Fibroblast of skin of right quadriceps (primary cell): ENCODE measurements around the gene ARRDC2.
"Not testable (repeated sequence)": the region's sequence is repeated elsewhere in the genome, so short reads cannot be mapped to it uniquely, and the experiment has no call there.

Experiments
- DNase-seq: peaks from one replicate; pipeline ENCODE4 v3.0.0-alpha.2; 2013

ARRDC2 gene

DNA sequence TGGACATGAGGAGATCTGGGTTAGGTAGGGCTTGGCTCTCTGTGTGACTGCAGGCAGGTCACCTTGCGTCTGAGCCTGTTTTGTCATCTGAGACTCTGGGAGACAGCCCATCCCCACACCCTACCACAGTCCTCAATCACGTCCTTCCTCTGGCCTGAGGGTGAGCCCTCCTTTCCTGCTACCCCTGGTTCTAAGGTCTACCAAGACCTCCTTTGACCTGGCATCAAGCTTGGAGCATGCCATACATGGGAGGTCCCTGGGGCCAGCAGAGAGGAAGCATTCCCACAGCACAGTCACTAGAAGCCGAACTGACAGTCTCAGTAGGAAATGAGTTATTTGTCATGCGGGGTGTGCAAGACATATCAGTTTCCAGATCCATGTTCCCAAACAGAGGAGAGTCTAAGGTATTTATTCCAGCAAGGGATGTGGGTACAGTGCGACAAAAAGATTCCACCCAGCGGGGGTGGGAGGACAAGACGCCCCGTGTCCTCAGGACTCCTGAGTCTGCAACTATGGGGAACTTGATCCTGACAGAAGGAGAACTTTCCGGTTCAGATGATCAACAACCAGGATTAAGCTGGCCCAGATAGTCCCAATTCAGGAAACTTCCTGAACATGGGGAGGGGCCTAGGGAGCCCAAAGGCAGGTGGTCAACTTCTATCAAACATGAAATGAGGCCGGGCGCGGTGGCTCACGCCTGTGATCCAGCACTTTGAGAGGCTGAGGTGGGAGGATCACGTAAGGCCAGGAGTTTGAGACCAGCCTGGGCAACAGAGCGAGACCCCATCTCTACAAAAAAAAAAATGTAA, 9.5 kb downstream of the ARRDC2 start:
- DNase-seq = no peak

DNA sequence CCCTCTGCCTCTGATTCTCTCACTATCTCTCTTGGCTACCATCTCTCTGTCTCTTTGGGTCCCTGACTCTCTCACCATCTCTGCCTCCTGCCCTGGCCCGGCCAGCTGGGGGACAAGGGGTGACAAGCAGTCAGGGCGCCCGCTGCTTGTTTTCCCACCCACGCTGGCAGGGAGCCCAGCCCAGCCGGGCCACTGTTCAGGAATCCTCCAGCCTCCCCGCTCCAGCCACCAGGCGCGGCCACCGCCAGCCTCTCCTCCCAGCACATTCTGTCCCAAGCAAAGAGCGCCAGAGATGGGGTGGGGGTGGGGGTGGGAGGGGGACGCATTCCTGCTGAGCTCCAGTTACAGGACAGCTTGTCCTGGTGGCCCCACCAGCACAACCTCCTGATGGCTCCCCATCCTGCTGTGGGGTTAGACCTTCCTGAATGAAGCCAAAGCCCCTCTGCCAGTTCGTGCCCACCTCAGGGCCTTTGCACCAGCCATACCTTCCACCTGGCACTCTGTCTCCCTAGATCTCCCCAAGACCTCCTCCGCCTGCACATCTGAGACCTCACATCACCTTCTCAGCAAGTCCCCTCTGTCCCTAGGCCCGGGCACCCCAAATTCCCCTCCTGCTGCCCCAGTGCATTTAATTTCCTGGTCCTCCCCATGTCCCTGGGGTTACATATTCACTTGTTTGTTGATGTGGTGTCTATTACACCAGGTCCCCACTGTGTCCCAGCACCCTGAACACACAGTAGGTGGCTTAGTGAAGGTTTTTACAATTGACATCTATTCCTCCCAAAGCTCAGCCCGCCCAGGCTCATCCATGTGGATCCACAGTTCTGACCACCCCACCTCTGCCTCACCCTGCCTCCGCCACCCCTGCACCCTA, 12.5 kb downstream of the ARRDC2 start:
- DNase-seq = peak; percentile 21

DNA sequence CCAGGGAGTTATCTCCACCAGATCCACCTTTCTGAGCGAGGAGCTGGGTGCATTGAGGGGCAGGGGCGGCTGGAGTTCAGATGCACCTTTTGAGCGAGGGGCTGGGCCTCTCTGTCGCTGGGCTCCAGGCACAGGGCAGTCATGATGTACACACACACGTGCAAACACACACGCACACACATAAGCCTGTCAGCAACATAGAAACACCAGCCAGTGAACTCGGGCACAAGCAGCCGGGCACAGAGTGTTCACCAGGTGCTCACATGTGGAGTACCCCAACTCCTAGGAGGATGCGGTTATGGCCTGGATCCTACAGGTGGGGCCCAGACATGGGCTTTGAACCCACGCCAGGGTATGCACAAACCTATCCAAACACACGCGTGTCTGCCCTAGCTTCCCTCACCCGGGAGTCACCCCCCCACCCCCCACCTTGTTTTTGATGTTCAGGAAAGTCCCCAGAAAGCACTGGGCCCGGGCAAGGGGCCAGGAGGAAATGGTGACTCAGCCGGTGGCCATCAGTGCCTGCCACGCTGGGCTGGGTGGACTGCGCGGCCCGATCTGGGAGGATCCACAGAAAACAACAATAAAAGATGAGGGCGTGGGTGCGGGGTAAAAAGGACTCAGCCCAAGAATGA, 13.3 kb downstream of the ARRDC2 start:
- DNase-seq = peak; percentile 87

DNA sequence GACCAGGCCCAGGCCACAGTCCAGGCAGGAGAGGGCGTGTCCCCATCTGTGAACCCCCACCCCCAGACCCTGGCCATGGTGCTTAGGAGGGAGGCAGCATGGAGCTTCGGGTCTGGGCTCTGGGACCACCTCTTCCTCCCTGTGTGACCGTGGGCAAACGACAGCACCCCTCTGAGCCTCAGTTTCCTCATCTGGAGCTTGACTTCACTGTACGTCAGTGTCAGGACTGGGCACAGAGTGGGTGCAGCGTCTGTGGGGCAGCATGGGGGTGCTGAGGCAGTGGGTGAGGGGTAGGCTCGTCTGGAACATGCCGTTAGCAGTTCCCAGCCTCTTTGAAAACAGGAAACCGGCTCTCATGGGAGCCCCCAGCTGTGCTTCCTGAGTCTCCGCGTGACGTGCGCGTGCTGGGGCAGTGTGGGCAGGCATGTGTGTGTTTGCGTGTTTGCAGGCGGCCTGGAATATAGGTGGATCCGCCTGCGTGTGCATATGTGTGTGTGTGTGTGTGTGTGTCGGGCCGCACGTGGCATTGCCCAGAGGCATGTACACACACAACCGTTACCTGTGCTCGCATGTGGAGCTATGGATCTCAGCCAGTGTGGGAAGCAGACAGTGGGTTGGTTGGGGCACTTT, 15.8 kb downstream of the ARRDC2 start:
- DNase-seq = peak; percentile 72

DNA sequence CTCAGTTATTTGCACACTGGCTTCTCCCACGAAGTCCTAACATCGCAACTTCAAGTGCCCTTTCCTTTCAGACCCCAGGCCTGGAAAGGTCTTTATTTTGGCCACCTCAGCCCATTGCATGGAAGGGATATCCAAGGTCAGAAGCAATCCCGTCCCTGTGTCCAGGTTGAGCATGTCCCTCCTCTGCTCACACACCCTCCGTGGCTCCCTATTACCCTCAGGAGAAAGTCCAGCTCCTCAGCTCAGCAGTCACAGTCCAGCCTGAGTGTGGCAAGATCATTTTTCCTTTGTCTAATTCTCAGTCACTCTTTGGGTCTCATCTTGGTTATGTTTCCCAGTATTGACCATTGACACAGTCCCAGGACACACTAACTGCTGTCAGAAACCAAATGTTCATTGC, 19.2 kb downstream of the ARRDC2 start:
- no peak for DNase-seq

DNA sequence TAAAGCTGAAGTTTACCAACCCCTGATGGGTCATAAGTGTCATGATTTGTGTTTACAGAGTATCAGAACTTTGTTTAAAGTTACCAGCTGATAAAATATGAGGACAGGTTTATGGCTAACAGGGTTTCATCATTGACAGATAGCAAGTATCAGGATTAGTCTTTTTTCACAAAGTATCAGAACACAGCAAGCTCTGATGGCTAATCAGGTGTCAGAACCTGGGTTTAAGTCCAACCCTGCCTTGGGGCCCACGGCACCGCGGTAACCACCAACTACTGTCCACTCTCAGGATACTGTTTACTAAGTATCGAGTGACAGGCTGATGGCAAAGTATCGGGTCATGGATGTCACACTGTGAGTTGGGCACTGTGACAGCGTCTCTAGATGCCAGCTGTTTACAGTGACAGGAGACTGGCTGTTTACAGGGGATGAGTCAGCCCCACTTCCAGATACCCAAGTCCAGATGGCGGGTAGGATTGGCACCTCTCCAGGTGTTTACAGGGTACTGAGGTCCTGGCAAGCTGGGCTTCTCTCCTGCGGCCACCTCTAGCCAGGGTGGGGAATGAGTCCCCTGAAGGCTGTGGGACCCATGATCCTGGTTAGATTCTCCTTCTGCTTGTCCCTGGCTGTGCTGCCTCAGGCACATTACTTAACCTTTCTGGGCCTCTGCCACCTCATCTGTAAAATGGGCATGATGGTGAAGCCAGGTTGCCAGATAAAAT, 21.8 kb downstream of the ARRDC2 start:
- no peak for DNase-seq

DNA sequence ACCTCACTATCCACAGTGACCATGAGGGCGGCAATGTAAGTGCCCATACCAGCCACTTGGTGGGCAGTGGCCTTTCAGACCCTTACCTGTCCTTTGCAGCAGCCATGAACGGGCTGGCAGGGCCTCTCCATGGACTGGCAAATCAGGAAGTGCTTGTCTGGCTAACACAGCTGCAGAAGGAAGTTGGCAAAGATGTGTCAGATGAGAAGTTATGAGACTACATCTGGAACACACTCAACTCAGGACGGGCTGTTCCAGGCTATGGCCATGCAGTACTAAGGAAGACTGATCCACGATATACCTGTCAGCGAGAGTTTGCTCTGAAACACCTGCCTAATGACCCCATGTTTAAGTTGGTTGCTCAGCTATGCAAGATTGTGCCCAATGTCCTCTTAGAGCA, 23.4 kb downstream of the ARRDC2 start:
- DNase-seq = not testable (repeated sequence)

DNA sequence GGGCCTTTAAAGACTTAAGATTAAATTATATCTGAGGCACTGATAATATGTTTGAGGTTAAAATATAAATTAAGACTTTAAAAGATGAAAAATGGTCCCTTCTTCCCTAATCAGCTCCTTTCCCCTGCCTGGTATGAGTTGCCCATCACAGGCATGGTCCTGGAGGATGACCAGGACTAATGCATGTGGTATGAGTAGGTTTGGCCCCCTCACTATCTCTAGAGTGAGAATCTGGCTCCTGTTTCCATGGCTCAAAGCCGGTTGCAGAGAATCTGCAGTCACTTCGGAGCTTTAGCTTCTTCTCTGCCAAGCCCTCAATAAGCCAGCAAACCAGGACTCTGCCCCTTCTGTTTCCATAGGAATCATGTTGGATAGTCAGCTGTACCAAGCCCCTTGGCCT, 24.1 kb downstream of the ARRDC2 start:
- DNase-seq = not testable (repeated sequence)

DNA sequence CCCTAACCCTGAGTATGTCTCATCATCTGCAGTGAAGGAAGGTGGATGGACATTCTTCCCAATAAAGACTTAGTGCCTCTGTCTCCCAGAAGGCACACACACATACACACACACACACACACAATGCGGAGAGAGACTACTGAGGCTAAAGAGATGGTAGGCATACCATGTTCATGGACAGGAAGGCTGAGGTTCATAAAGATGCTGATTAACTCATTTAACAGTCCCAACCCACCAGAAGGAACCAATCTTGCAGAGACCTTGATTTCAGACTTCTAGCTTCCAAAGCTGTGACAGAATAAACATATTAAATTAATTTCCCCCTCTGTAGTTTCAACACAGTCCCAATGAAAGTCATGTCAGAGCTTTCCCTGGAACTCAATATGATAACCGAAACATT, 33.1 kb downstream of the ARRDC2 start:
- DNase-seq = no peak

DNA sequence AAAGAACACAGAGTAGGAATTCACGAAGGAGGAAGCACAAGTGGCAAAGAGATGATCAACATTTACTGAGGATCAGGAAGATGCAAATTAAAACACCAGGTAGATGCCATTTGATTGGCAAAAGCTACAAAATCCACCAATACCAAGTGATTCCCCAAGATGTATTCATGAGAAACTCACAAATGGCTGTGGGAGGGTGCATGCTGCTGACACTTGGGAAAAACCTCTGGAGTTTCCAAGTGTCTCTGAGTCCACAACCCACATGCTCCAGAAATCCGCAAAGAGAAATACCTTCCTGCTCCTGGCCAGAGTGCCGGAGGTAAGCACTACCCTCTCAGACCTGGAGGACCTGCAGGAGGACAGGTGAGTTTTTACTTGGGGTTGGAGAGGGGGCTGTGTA, 35.7 kb downstream of the ARRDC2 start:
- no peak for DNase-seq

DNA sequence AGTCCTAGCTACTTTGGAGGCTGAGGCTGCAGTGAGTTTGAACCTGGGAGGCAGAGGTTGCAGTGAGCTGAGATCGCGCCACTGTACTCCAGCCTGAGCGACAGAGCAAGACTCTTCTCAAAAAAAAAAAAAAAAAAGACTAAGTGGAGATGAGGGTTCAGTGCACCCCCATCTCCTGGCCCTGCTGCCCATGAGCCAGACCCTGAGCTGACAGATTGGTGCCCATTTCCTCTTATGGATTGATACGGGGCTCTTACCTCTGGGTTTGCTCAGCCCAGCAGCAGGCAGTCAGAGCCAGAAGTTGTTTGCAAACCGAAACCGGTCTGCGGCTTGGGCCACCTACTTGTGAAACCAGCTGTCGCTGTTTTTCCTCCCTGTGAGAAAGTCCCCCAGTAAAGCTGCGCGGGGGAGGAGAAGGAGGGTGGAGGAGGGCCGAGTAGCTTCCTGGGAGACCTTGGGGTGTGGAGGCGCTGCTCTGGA, 36.9 kb downstream of the ARRDC2 start:
- peak; percentile 61 for DNase-seq

DNA sequence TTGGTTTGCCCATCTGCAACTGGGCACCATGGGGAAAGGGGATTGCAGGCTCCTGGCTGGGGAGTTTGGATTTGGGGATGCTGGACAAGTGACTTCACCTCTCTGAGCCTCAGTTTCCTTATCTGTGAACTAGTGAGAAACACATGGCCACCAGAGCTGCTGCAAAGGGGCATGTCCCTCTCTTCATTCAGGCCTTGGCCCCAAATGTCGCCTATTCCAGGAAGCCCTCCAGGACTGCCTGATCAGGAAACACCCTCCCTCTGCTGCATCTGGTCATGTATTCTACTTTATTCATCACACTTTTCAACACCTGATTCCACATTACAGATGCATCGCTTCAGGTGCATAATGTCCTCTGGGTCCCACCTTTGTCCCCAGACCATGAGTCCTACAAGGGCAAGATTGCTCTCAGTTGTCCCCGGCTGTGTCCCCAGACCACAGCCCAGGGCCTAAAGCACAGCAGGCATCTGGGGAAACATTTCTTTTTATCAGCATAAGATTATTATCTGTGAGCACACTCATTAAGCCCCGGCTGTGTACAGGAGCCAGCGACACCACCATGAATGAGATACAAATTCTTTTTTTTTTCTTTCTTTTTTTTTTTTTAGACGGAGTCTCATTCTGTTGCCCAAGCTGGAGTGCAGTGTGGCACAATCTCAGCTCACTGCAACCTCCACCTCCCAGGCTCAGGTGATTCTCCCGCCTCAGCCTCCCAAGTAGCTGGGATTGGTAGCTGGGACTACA, 37.5 kb downstream of the ARRDC2 start:
- no peak for DNase-seq

DNA sequence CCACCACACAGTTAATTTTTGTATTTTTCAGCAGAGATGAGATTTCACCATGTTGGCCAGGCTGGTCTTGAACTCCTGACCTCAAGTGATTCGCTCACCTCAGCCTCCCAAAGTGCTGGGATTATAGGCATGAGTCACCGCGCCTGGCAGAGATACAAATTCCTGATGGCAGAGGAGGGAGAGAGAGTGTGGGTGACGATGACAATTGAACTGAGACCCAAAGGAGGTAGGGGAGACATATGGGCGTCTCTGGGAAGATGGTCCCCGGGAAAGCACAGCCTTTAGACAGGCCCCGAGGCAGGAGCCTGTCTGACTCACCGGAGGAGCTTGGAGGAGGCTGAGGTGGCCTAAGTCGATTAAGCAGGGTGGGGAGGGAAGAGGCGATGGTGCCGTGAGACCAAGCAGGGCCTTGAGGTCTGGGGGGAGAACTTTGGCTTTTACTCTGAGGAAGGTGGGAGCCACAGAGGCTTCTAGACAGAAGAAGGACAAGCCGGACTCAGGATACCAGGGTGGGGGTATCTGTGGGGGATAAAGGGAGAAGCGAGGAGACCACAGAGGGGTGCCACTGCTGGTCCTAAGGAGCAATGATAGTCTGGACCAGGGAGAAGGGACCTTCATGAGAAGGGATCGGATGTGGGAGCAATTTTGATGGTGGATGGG, 38.2 kb downstream of the ARRDC2 start:
- DNase-seq = peak; percentile 93

DNA sequence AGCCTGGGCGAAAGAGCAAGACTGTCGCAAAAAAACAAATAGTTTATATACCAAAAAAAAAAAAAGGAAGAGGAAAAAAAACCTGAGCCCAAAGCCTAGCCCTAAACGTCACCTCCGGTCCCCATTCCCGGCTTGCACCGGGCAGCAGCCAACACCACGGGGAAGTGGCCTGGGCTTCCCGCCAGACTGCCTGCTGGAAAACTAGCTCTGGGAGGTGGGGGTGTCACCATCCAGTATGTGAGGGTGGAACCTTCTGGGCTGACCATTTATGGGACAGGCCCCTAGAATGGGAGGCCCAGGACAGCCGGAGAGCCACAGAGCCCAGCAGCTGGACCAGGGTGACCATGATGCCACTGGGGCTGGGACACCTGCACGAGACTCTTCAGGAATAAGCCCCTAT, 41.4 kb downstream of the ARRDC2 start:
- no peak for DNase-seq

DNA sequence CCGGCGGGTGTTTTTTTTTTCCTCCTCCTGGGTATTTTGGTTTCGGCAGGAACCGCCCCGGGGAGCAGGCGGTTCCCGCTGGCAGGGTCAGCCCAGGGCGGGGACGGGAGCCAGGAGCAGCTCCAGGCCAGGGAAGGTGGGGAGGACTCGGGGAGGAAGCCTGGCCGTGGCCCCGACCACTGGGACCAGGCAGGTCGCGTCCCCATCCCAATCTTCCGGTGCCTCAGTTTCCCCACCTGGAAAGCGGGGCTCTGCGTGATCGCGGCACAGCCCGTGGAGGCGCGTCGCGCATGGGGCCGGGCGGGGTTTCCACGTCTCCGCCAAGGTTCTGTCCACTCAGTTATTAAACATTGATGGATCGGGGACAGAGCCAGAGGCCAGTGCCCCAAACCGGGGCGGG, 43.9 kb downstream of the ARRDC2 start:
- no peak for DNase-seq

DNA sequence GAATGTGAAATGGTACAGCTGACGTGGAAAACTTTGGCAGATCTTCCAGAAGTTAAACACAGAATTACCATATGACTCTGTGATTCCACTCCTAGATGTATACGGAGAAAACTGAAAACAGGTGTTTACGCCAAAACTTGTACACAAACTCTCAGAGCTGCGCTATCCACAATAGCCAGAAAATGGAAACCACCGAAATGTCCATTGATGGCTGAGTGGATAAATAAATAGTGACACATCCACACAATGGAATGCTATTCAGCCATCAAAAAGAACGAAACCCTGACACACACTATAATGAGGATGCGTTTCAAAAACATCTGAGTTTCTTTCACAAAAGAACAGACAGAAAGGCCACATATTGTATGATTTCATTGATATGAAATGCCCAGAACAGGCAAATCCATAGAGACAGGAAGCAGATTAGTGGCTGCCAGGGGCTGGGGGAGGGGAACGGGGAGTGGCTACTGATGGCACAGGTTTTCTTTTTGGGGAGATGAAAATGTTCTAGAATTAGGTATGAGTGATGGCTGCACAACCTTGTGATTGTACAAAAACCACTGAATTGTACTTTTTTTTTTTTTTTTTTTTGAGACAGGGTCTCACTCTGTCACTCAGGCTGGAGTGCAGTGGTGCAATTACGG, 45.7 kb downstream of the ARRDC2 start:
- DNase-seq = peak; percentile 64

DNA sequence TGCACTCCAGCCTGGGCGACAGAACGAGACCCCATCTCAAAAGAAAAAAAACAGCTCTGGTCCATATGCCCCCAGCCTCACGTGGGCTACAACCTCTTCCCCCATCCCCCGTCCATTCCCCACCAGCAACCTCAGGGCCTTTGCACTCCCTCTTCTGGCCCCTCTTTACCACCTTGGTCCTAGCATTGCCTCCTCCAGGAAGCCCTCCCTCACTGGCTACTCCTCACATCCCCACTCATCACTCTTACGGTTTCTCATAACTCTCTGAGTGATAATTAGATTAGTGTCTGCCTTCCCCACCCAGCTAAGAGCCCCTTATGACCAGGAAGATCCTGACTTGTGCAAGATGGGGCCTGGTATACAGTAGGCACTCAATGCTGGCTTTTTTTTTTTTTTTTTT, 48.0 kb downstream of the ARRDC2 start:
- DNase-seq = no peak

DNA sequence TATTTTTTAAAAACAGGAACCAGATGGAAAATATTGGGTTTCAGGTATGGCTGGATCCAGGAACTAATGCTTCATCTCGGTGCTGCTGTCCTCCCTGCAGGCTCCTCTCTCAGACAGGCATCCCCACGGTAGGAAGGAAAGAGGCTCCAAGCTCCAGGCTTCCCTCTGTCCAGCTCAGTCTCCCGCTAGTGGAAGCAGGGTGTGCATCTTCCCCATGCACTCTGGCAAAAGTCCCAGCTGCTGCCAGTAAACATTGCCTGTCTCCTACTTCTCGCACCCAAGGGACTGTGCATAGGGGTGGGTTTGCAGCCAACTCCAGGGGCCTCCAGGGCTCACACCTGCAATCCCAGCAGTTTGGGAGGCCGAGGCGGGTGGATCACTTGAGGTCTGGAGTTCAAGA, 49.6 kb downstream of the ARRDC2 start:
- no peak for DNase-seq

DNA sequence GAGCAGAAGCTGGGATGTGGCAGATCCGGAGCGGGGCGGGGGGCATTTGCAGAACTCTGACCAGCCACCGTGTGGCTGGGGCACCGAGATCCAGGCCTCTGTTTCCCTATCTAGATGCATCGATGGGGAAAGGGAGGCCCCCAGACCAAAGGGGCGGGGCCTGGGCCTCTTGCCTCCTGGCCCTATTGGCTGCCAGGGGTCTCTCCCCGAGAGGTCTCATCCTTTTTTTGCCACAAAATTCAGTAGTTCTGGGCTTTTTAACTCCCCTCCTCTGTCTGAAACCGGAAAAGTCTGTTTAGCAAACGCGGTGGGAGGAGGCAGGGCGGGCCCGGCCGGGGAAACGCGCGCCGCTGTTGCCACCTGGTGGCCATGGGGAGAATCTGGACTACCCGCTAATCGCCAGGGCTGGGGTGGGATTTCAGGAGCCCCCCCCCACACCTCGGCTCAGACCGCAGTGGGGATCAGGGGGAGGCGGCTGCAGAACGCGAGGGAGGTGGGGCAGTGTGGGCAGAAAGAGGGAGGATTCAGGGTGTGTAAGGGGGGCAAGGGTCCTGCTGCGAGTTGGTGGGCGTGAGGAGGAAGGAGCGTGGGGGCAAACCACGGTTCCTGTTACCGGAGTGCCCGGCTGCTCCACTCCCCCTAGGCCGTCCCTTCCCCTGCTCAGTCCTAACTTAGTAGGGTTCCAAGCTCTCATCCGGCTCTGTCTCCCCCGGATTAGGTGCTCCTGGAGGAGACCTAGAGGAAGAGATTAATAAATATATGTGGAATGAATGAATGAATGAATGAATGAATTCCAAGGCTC, 50.4 kb downstream of the ARRDC2 start:
- peak; percentile 77 for DNase-seq

DNA sequence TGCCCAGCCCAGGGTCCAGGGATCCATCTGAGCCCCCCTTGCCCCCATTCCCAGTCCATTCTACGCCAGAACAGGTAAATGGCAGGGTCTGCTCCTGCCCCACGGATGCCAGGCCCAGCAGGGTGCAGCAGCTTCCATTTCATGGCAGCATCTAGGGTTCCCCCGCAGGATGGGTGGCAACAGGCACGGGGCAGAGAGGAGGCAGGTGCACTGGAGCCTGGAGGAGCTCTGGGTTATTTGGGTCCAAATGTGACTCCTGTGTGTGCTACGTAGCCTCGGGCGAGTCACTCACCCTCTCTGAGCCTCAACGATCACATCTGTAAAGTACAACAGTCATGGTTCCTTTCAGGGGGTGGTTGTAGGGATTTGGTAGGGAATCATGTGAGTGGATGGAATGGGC, 51.3 kb downstream of the ARRDC2 start:
- no peak for DNase-seq
